ENCODE measurements around the gene TMEM232.
"Not testable (repeated sequence)": the region's sequence is repeated elsewhere in the genome, so short reads cannot be mapped to it uniquely, and the experiment has no call there.

The TMEM232 gene

GRCh38 chr5:110705349-110705748, 21.1 kb downstream of the TMEM232 start:
- DNase-seq: no peak

- DNase-seq: no peak
Measured at GRCh38 chr5:110703481-110703880, 23.0 kb downstream of the TMEM232 start.

GRCh38 chr5:110702704-110703103, 23.8 kb downstream of the TMEM232 start:
- DNase-seq: no peak

GRCh38 chr5:110702300-110702699, 24.2 kb downstream of the TMEM232 start:
- DNase-seq: no peak

GRCh38 chr5:110692669-110693068, 33.8 kb downstream of the TMEM232 start:
- DNase-seq: not testable (repeated sequence)

- not testable (repeated sequence) for DNase-seq
Measured at GRCh38 chr5:110690587-110690986, 35.9 kb downstream of the TMEM232 start.

GRCh38 chr5:110687485-110687884, 39.0 kb downstream of the TMEM232 start:
- DNase-seq: no peak

- DNase-seq: no peak
Measured at GRCh38 chr5:110686270-110686669, 40.2 kb downstream of the TMEM232 start.

- no peak for DNase-seq
Measured at GRCh38 chr5:110681953-110682352, 44.5 kb downstream of the TMEM232 start.

GRCh38 chr5:110681109-110681508, 45.4 kb downstream of the TMEM232 start:
- no peak for DNase-seq

GRCh38 chr5:110676554-110676953, 49.9 kb downstream of the TMEM232 start:
- not testable (repeated sequence) for DNase-seq

- no peak for DNase-seq
Measured at GRCh38 chr5:110665184-110665726, 61.2 kb downstream of the TMEM232 start.

GRCh38 chr5:110663525-110663924, 62.9 kb downstream of the TMEM232 start:
- no peak for DNase-seq

GRCh38 chr5:110658006-110658405, 68.5 kb downstream of the TMEM232 start:
- no peak for DNase-seq

- no peak for DNase-seq
Measured at GRCh38 chr5:110653231-110653970, 73.1 kb downstream of the TMEM232 start.

- DNase-seq: no peak
Measured at GRCh38 chr5:110651507-110651906, 75.0 kb downstream of the TMEM232 start.

GRCh38 chr5:110644357-110644756, 82.1 kb downstream of the TMEM232 start:
- DNase-seq: no peak

- DNase-seq: no peak
Measured at GRCh38 chr5:110638970-110639902, 87.2 kb downstream of the TMEM232 start.

GRCh38 chr5:110634475-110634874, 92.0 kb downstream of the TMEM232 start:
- no peak for DNase-seq

GRCh38 chr5:110631236-110631635, 95.2 kb downstream of the TMEM232 start:
- no peak for DNase-seq

GRCh38 chr5:110630350-110630749, 96.1 kb downstream of the TMEM232 start:
- no peak for DNase-seq

- DNase-seq: no peak
Measured at GRCh38 chr5:110625376-110625999, 101.0 kb downstream of the TMEM232 start.

- DNase-seq: no peak
Measured at GRCh38 chr5:110623874-110624273, 102.6 kb downstream of the TMEM232 start.
